K562 (cell line): Measurements from ENCODE around the gene EPN3. TPM values are rescaled to one million over a fixed set of nuclear protein-coding genes. Genes with fewer than 3 reads are reported as not detected.

Source experiments
- BRD4 ChIP-seq: fragments of 200-600 bp; sonication (generic); IDR thresholded peaks from 2 replicates; pipeline ENCODE4 v1.6.1; 2017; ENCODE audit warnings: inconsistent platforms
- CHD2 ChIP-seq: IDR thresholded peaks from 2 replicates; pipeline ENCODE4 v1.6.1; 2011; ENCODE audit warnings: low read depth, low read length
- FOXK2 ChIP-seq, 2 experiments: fragments of 450-650 bp; IDR thresholded peaks in 1 of 2; conservative IDR thresholded peaks in 1 of 2; 2 replicates each; pipeline ENCODE4 v1.6.1; 2016; ENCODE audit warnings: low read depth in 2 of 2, mild to moderate bottlenecking in 1 of 2
- FOXP4 ChIP-seq: sonication (generic); formaldehyde crosslinking; IDR thresholded peaks from 2 replicates; pipeline ENCODE4 v1.8.0; 2022; ENCODE audit warnings: mild to moderate bottlenecking, missing genetic modification reagents, borderline replicate concordance
- MTF1 ChIP-seq: fragments of 250-450 bp; sonication (Bioruptor Pico); IDR thresholded peaks from 2 replicates; pipeline ENCODE4 v1.9.0; 2021; ENCODE audit warnings: moderate library complexity, mild to moderate bottlenecking, inconsistent platforms, borderline replicate concordance
- SNRNP70 ChIP-seq: fragments of 200-400 bp; formaldehyde crosslinking; optimal IDR thresholded peaks from 2 replicates; pipeline ENCODE3; 2017; ENCODE audit warnings: low read depth, low read length
- SP1 ChIP-seq: sonication (generic); formaldehyde crosslinking; IDR thresholded peaks from 2 replicates; pipeline ENCODE4 v1.8.1; 2022; ENCODE audit warnings: mild to moderate bottlenecking, missing genetic modification reagents
- ZBTB33 ChIP-seq: sonication (generic); formaldehyde crosslinking; IDR thresholded peaks from 2 replicates; pipeline ENCODE4 v1.8.1; 2023; ENCODE audit warnings: mild to moderate bottlenecking, missing genetic modification reagents
- ZBTB34 ChIP-seq: fragments of 250-450 bp; sonication (Bioruptor Pico); IDR thresholded peaks from 2 replicates; pipeline ENCODE4 v1.8.0; 2021; ENCODE audit warnings: mild to moderate bottlenecking, moderate library complexity
- ZNF407 ChIP-seq: fragments of 450-650 bp; IDR thresholded peaks from 2 replicates; pipeline ENCODE4 v1.6.1; 2016; ENCODE audit warnings: low read depth
- ZNF584 ChIP-seq: fragments of 200-800 bp; sonication (Bioruptor generic); IDR thresholded peaks from 2 replicates; pipeline ENCODE4 v1.6.1; 2016; ENCODE audit warnings: low read depth, mild to moderate bottlenecking, missing genetic modification characterization, missing compliant biosample characterization
- polyA plus RNA-seq, 8 experiments: library from polyadenylated mRNA; depleted of rRNA in 4 of 8; stranded (reverse) in 5 of 8; unstranded in 3 of 8; fragments of >200 nt; fragmentation: Nextera tagmentation in 2 of 8; fragmentation: Illumina TruSeq in 1 of 8; extraction: Ambion mirVana in 2 of 8; extraction: Trizol in 1 of 8; gene quantifications; 2 replicates each; pipeline versions ENCODE4 v1.2.1 to v1.2.3, GENCODE V29; 2011 to 2014; ENCODE audit warnings: inconsistent platforms in 1 of 8, missing spikeins in 1 of 8
- total RNA-seq, 7 experiments: library from RNA; depleted of rRNA in 6 of 7; stranded (reverse); fragments of >200 nt in 6 of 7; fragmentation: Illumina TruSeq in 2 of 7; extraction: Trizol in 2 of 7; gene quantifications; 2 replicates each; pipeline versions ENCODE4 v1.2.1 to v1.2.3, GENCODE V29; 2011 to 2021; ENCODE audit warnings: low replicate concordance in 1 of 7

The EPN3 gene
- total and polyA plus RNA-seq, 9 of the 15 experiments (the other 6 are each of a cell fraction or from before 2014, with no cell fraction given) = 0.16 TPM; not detected in 8

GRCh38 chr17:50547035-50547735 is 14.7 kb downstream of the EPN3 start, which contains the start of gene SPATA20 (continued):
- TF ChIP-seq ZNF407 (peak; percentile 71; the same call in 1 of the 2 replicates), ZNF584 (CRISPR knock-in tag) (no peak), SNRNP70 (no peak), ZBTB34 (CRISPR knock-in tag) (no peak), BRD4 (no peak), CHD2 (no peak), FOXP4 (CRISPR knock-in tag) (no peak; the same call in 1 of the 2 replicates), FOXK2 (conservative IDR thresholded peaks at IDR 0.05 in 1 of 2, IDR thresholded peaks at IDR 0.05 in 1 of 2; ENCODE audit: low read depth in 2 of 2) (no peak), ZBTB33 (peak; percentile 74; the same call in 1 of the 2 replicates), SP1 (CRISPR knock-in tag) (peak; percentile 77), MTF1 (CRISPR knock-in tag) (no peak)
